GM23338 (cell line): ENCODE data around the gene NSF. TPM values are rescaled to one million over a fixed set of nuclear protein-coding genes. Genes with fewer than 3 reads are reported as not detected.
A peak's percentile ranks its signal among the peaks of the same experiment; 100 is the strongest.

Source experiments
- ATAC-seq: fragments of 200-7000 bp; cut with Tn5 transposase; 3 replicates; pipeline ENCODE4 v1.9.1; 2020
- DNase-seq: peaks from one replicate; pipeline ENCODE4 v3.0.0-alpha.2; 2015; ENCODE audit warnings: low spot score
- H2AFZ ChIP-seq: fragments of 200-600 bp; sonication (generic); 2 replicates; pipeline ENCODE4 v1.8.0; 2016; ENCODE audit warnings: antibody characterized with exemption, mild to moderate bottlenecking, moderate library complexity
- H3F3A ChIP-seq: fragments of 200-600 bp; sonication (generic); replicated peaks from 2 replicates; pipeline ENCODE4 v1.8.0; 2017; ENCODE audit warnings: antibody characterized with exemption, mixed run types, low read depth
- H3K27ac ChIP-seq: fragments of 200-600 bp; sonication (generic); 2 replicates; pipeline ENCODE4 v1.6.1; 2016; ENCODE audit warnings: low read depth
- H3K27me3 ChIP-seq: fragments of 200-600 bp; sonication (generic); 2 replicates; pipeline ENCODE4 v1.8.0; 2016; ENCODE audit warnings: mild to moderate bottlenecking, mixed run types, moderate library complexity; ENCODE audit not compliant: insufficient read depth
- H3K36me3 ChIP-seq: fragments of 200-600 bp; sonication (generic); 2 replicates; pipeline ENCODE4 v1.8.0; 2016; ENCODE audit warnings: mild to moderate bottlenecking; ENCODE audit not compliant: insufficient read depth
- H3K4me1 ChIP-seq: fragments of 200-600 bp; sonication (generic); 2 replicates; pipeline ENCODE4 v1.8.0; 2016; ENCODE audit warnings: mild to moderate bottlenecking, moderate library complexity; ENCODE audit not compliant: insufficient read depth
- H3K4me2 ChIP-seq: fragments of 200-600 bp; sonication (generic); 2 replicates; pipeline ENCODE4 v1.7.1; 2017; ENCODE audit warnings: mixed run types
- H3K4me3 ChIP-seq: fragments of 200-600 bp; sonication (generic); 2 replicates; pipeline ENCODE4 v1.6.1; 2016; ENCODE audit warnings: mixed run types
- H3K79me2 ChIP-seq: fragments of 200-600 bp; sonication (generic); replicated peaks from 2 replicates; pipeline ENCODE4 v1.8.0; 2017; ENCODE audit warnings: mild to moderate bottlenecking; ENCODE audit not compliant: insufficient read depth
- H3K9me2 ChIP-seq: fragments of 200-600 bp; sonication (generic); 2 replicates; pipeline ENCODE4 v1.8.0; 2017; ENCODE audit not compliant: insufficient read depth
- H4K20me1 ChIP-seq: fragments of 200-600 bp; sonication (generic); replicated peaks from 2 replicates; pipeline ENCODE4 v1.8.0; 2017; ENCODE audit warnings: mild to moderate bottlenecking; ENCODE audit not compliant: insufficient read depth
- H3K27ac Mint-ChIP-seq: 2 replicates; pipeline ENCODE4 v1.8.0; 2020; ENCODE audit warnings: inconsistent platforms, mild to moderate bottlenecking, moderate library complexity, mixed read lengths
- H3K27me3 Mint-ChIP-seq: 3 replicates; pipeline ENCODE4 v1.8.0; 2022; ENCODE audit warnings: low read depth, mild to moderate bottlenecking, moderate library complexity, mixed read lengths, inconsistent platforms; ENCODE audit not compliant: insufficient read depth, poor library complexity
- H3K36me3 Mint-ChIP-seq: 3 replicates; pipeline ENCODE4 v1.8.0; 2021; ENCODE audit warnings: low read depth, mild to moderate bottlenecking, inconsistent platforms, moderate library complexity, mixed read lengths
- H3K4me1 Mint-ChIP-seq: 3 replicates; pipeline ENCODE4 v1.8.0; 2020; ENCODE audit warnings: mild to moderate bottlenecking, inconsistent platforms, mixed read lengths
- H3K4me3 Mint-ChIP-seq: 3 replicates; pipeline ENCODE4 v1.8.0; 2021; ENCODE audit warnings: moderate library complexity, mild to moderate bottlenecking, inconsistent platforms, mixed read lengths
- H3K9me3 Mint-ChIP-seq: 3 replicates; pipeline ENCODE4 v1.8.0; 2020; ENCODE audit warnings: moderate library complexity, mild to moderate bottlenecking, inconsistent platforms, mixed read lengths
- EZH2 ChIP-seq: fragments of 200-600 bp; sonication (generic); IDR thresholded peaks from one replicate; pipeline ENCODE4 v1.8.0; 2017; ENCODE audit warnings: antibody characterized with exemption, mild to moderate bottlenecking, low read depth; ENCODE audit not compliant: unreplicated experiment
- ZNF114 ChIP-seq: fragments of 250-450 bp; sonication (Bioruptor Pico); IDR thresholded peaks from 2 replicates; pipeline ENCODE4 v1.5.0; 2020; ENCODE audit warnings: mild to moderate bottlenecking, moderate library complexity
- polyA plus RNA-seq: library from polyadenylated mRNA; unstranded; fragments of >200 nt; fragmentation: Nextera tagmentation; extraction: Ambion mirVana; gene quantifications from 2 replicates; pipeline ENCODE4 v1.2.1, GENCODE V29; 2016
- total RNA-seq: library from RNA; depleted of rRNA; stranded (reverse); fragments of >200 nt; shearing (Covaris generic); gene quantifications from 2 replicates; pipeline ENCODE4 v1.2.3, GENCODE V29; 2014
- TF ChIP-seq, protein P1 (sequence below): IDR thresholded peaks from one replicate; pipeline ENCODE4 v1.6.1; 2018; ENCODE audit warnings: antibody characterized with exemption; ENCODE audit not compliant: unreplicated experiment
- TF ChIP-seq, protein P2 (sequence below), 2 experiments: fragments of 200-600 bp in 1 of 2; sonication (generic) in 1 of 2; conservative IDR thresholded peaks; 2 replicates each; pipeline versions ENCODE4 v1.5.1 to v1.6.1; 2016 to 2017; ENCODE audit warnings: antibody characterized with exemption in 2 of 2, low read depth in 2 of 2, mild to moderate bottlenecking in 2 of 2, moderate library complexity in 1 of 2
- TF ChIP-seq, protein P3 (sequence below): fragments of 250-450 bp; sonication (Bioruptor Pico); IDR thresholded peaks from 2 replicates; pipeline ENCODE4 v1.5.0; 2020; ENCODE audit warnings: mild to moderate bottlenecking, moderate library complexity
- TF ChIP-seq, protein P4 (sequence below): IDR thresholded peaks from 2 replicates; pipeline ENCODE4 v1.6.1; 2016; ENCODE audit warnings: antibody characterized with exemption

NSF gene
- total and polyA plus RNA-seq, 2 experiments from 2014 or later, result 12.5 to 26.5 TPM

DNA sequence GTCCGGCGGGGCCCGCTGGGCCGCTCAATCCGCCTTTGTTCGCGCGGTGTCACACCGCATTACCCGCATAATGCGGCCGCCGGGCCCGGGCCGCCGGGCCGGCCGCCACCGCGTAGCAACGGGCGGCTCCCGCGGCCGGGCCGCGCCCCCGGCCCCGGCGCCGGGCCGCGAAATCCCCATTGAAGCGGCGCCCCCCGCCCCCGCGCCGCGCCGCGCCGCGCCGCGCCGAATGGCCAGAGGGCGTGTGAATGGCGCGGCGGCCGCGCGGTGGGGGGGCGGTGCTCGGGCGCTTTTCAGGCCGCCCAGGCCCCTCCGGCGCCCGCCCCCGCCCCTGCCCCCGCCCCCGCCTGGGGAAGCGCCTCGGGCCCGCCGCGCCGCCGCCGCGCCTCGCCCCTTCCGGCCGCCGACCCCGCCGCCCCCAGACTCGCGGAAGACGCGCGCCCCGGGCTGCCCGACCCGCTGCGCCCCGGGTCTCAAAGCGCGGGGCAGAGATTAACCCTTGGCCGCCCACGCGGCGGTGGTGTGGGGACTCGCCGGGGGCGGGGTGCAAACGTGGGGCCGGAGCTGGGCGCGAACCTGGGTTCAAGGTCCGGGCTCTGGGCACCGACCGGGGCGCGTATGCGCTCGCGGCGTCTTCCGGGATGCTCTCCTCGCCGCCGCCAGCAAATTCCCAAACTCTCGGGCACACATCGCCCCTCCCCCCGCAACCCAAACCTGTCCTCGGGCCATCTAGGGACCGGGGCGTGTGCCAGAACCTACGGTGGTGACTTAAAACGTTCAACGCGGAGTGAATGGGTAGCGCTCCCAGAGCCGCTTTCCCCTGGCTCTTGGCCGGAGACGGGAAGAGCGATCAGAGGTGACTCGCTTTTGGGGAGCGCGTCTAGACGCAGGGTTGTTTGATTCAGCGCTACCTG lies 181.3 kb downstream of the NSF start:
- peaks cover 10% of the 10 kb centered on the region; the same call in 2 of the 3 replicates for H3K36me3 Mint-ChIP-seq
- H3K27ac Mint-ChIP-seq, result peak overlapping the region; percentile 70; the same call in 1 of the 2 replicates
- Histone ChIP-seq H2AFZ (no peak overlapping the region), H3F3A (0 out of 2 replicates have a peak, but pooled peaks cover 8% of the 10 kb centered on the region), H3K4me1 (peaks cover 25% of the 10 kb centered on the region), H3K36me3 (no peaks in the 10 kb centered on the region), H3K4me2 (peak overlapping the region; percentile 71), H4K20me1 (peaks cover 12% of the 10 kb centered on the region), H3K27ac (peak overlapping the region; percentile 57), H3K79me2 (no peaks in the 10 kb centered on the region), H3K4me3 (peak overlapping the region; percentile 61), H3K9me2 (no peaks in the 10 kb centered on the region), H3K27me3 (peaks cover 82% of the 10 kb centered on the region)
- TF ChIP-seq ZNF114 (CRISPR knock-in tag), result no peak
- TF ChIP-seq, protein P1, sequence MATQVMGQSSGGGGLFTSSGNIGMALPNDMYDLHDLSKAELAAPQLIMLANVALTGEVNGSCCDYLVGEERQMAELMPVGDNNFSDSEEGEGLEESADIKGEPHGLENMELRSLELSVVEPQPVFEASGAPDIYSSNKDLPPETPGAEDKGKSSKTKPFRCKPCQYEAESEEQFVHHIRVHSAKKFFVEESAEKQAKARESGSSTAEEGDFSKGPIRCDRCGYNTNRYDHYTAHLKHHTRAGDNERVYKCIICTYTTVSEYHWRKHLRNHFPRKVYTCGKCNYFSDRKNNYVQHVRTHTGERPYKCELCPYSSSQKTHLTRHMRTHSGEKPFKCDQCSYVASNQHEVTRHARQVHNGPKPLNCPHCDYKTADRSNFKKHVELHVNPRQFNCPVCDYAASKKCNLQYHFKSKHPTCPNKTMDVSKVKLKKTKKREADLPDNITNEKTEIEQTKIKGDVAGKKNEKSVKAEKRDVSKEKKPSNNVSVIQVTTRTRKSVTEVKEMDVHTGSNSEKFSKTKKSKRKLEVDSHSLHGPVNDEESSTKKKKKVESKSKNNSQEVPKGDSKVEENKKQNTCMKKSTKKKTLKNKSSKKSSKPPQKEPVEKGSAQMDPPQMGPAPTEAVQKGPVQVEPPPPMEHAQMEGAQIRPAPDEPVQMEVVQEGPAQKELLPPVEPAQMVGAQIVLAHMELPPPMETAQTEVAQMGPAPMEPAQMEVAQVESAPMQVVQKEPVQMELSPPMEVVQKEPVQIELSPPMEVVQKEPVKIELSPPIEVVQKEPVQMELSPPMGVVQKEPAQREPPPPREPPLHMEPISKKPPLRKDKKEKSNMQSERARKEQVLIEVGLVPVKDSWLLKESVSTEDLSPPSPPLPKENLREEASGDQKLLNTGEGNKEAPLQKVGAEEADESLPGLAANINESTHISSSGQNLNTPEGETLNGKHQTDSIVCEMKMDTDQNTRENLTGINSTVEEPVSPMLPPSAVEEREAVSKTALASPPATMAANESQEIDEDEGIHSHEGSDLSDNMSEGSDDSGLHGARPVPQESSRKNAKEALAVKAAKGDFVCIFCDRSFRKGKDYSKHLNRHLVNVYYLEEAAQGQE, result no peak
- TF ChIP-seq, protein P2, sequence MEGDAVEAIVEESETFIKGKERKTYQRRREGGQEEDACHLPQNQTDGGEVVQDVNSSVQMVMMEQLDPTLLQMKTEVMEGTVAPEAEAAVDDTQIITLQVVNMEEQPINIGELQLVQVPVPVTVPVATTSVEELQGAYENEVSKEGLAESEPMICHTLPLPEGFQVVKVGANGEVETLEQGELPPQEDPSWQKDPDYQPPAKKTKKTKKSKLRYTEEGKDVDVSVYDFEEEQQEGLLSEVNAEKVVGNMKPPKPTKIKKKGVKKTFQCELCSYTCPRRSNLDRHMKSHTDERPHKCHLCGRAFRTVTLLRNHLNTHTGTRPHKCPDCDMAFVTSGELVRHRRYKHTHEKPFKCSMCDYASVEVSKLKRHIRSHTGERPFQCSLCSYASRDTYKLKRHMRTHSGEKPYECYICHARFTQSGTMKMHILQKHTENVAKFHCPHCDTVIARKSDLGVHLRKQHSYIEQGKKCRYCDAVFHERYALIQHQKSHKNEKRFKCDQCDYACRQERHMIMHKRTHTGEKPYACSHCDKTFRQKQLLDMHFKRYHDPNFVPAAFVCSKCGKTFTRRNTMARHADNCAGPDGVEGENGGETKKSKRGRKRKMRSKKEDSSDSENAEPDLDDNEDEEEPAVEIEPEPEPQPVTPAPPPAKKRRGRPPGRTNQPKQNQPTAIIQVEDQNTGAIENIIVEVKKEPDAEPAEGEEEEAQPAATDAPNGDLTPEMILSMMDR (conservative IDR thresholded peaks at IDR 0.05; ENCODE audit: low read depth in 2 of 2), result no peak
- TF ChIP-seq, protein P3, sequence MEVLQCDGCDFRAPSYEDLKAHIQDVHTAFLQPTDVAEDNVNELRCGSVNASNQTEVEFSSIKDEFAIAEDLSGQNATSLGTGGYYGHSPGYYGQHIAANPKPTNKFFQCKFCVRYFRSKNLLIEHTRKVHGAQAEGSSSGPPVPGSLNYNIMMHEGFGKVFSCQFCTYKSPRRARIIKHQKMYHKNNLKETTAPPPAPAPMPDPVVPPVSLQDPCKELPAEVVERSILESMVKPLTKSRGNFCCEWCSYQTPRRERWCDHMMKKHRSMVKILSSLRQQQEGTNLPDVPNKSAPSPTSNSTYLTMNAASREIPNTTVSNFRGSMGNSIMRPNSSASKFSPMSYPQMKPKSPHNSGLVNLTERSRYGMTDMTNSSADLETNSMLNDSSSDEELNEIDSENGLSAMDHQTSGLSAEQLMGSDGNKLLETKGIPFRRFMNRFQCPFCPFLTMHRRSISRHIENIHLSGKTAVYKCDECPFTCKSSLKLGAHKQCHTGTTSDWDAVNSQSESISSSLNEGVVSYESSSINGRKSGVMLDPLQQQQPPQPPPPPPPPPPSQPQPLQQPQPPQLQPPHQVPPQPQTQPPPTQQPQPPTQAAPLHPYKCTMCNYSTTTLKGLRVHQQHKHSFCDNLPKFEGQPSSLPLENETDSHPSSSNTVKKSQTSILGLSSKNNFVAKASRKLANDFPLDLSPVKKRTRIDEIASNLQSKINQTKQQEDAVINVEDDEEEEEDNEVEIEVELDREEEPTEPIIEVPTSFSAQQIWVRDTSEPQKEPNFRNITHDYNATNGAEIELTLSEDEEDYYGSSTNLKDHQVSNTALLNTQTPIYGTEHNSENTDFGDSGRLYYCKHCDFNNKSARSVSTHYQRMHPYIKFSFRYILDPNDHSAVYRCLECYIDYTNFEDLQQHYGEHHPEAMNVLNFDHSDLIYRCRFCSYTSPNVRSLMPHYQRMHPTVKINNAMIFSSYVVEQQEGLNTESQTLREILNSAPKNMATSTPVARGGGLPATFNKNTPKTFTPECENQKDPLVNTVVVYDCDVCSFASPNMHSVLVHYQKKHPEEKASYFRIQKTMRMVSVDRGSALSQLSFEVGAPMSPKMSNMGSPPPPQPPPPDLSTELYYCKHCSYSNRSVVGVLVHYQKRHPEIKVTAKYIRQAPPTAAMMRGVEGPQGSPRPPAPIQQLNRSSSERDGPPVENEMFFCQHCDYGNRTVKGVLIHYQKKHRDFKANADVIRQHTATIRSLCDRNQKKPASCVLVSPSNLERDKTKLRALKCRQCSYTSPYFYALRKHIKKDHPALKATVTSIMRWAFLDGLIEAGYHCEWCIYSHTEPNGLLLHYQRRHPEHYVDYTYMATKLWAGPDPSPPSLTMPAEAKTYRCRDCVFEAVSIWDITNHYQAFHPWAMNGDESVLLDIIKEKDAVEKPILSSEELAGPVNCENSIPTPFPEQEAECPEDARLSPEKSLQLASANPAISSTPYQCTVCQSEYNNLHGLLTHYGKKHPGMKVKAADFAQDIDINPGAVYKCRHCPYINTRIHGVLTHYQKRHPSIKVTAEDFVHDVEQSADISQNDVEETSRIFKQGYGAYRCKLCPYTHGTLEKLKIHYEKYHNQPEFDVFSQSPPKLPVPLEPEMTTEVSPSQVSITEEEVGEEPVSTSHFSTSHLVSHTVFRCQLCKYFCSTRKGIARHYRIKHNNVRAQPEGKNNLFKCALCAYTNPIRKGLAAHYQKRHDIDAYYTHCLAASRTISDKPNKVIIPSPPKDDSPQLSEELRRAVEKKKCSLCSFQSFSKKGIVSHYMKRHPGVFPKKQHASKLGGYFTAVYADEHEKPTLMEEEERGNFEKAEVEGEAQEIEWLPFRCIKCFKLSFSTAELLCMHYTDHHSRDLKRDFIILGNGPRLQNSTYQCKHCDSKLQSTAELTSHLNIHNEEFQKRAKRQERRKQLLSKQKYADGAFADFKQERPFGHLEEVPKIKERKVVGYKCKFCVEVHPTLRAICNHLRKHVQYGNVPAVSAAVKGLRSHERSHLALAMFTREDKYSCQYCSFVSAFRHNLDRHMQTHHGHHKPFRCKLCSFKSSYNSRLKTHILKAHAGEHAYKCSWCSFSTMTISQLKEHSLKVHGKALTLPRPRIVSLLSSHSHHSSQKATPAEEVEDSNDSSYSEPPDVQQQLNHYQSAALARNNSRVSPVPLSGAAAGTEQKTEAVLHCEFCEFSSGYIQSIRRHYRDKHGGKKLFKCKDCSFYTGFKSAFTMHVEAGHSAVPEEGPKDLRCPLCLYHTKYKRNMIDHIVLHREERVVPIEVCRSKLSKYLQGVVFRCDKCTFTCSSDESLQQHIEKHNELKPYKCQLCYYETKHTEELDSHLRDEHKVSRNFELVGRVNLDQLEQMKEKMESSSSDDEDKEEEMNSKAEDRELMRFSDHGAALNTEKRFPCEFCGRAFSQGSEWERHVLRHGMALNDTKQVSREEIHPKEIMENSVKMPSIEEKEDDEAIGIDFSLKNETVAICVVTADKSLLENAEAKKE (CRISPR knock-in tag), result no peak
- no peak for TF ChIP-seq EZH2
- TF ChIP-seq, protein P4, sequence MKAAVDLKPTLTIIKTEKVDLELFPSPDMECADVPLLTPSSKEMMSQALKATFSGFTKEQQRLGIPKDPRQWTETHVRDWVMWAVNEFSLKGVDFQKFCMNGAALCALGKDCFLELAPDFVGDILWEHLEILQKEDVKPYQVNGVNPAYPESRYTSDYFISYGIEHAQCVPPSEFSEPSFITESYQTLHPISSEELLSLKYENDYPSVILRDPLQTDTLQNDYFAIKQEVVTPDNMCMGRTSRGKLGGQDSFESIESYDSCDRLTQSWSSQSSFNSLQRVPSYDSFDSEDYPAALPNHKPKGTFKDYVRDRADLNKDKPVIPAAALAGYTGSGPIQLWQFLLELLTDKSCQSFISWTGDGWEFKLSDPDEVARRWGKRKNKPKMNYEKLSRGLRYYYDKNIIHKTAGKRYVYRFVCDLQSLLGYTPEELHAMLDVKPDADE, result no peak
- H3K4me1 Mint-ChIP-seq, result peaks cover 35% of the 10 kb centered on the region
- H3K4me3 Mint-ChIP-seq, result peak overlapping the region; percentile 71
- DNase-seq (peak; percentile 57), ATAC-seq (peak; percentile 60)
- peaks cover 6% of the 10 kb centered on the region; the same call in 2 of the 3 replicates for H3K9me3 Mint-ChIP-seq
- H3K27me3 Mint-ChIP-seq, result peaks cover 85% of the 10 kb centered on the region
